GM06990 (cell line): ENCODE data around the gene KRT77.

Source experiments
- DNase-seq: peaks from one replicate; pipeline ENCODE4 v3.0.0-alpha.2; 2011; ENCODE audit not compliant: insufficient read length; ENCODE audit errors: extremely low read depth
- H3K27me3 ChIP-seq: replicated peaks from 2 replicates; pipeline ENCODE4 v1.6.0; 2011; ENCODE audit warnings: low read length; ENCODE audit not compliant: control insufficient read depth, insufficient read depth
- H3K36me3 ChIP-seq: 2 replicates; pipeline ENCODE4 v1.5.1; 2011; ENCODE audit warnings: low read length; ENCODE audit not compliant: control insufficient read depth, insufficient read depth
- H3K4me3 ChIP-seq: replicated peaks from 2 replicates; pipeline ENCODE4 v1.5.1; 2011; ENCODE audit warnings: low read depth, mild to moderate bottlenecking, control low read depth, low read length
- TF ChIP-seq, protein P1 (sequence below): IDR thresholded peaks from 2 replicates; pipeline ENCODE4 v1.5.1; 2011; ENCODE audit warnings: low read length, control low read depth, mild to moderate bottlenecking, inconsistent platforms; ENCODE audit not compliant: insufficient read depth, poor library complexity, severe bottlenecking

Gene KRT77

DNA sequence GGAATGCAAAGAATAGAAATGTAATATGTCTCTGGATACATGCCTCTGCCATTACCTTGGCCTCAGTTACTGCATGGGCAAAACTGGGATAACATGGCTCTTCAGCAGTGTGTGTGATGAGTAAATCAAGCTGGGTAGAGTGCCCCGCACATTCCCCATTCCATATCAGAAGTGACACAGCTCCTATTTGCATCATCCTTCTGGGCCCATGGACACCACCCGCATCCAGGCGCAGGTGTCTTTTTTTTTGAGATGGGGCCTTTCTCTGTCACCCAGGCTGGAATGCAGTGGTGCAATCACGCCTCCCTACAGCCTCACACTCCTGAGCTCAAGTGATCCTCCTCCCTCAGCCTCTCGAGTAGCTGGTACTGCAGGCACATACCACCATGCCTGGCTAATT lies 42.2 kb upstream of the KRT77 start:
- H3K4me3 ChIP-seq = no peak overlapping the region
- no peak for DNase-seq
- H3K36me3 ChIP-seq = no peaks in the 10 kb centered on the region
- TF ChIP-seq, protein P1, sequence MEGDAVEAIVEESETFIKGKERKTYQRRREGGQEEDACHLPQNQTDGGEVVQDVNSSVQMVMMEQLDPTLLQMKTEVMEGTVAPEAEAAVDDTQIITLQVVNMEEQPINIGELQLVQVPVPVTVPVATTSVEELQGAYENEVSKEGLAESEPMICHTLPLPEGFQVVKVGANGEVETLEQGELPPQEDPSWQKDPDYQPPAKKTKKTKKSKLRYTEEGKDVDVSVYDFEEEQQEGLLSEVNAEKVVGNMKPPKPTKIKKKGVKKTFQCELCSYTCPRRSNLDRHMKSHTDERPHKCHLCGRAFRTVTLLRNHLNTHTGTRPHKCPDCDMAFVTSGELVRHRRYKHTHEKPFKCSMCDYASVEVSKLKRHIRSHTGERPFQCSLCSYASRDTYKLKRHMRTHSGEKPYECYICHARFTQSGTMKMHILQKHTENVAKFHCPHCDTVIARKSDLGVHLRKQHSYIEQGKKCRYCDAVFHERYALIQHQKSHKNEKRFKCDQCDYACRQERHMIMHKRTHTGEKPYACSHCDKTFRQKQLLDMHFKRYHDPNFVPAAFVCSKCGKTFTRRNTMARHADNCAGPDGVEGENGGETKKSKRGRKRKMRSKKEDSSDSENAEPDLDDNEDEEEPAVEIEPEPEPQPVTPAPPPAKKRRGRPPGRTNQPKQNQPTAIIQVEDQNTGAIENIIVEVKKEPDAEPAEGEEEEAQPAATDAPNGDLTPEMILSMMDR = no peak
- H3K27me3 ChIP-seq = no peaks in the 10 kb centered on the region

DNA sequence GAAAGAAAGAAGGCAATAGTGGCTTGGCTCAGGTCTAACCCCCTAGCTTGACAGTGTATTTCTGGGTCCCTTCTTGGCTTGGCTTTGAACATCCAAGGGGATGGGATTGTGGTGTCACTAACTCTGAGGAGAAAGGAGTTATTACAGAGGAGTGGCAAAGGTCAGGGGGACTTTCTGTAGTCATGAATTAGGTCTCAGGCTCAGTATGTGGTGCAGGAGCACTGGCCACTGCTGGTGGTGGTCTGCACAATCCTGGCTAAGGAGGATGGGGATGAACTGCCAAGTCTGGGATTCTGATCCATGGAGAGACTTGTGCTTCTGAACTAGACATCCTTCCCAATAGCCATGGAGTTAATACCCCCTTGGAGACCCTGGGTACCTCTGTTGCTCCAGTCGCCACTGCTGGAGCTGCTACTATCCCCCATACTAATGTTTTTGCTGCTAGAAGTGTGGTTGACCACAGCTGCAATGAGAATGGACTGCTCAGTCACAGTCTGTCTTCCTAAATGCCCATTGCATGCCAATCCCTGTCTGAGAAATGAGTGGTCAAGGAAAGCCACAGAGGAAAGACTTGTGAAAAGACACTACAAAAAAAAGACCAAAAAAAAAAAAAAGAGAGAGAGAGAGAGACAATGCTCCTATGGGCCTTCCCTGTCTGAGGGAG lies 41.3 kb upstream of the KRT77 start:
- TF ChIP-seq, protein P1 = no peak
- DNase-seq = no peak
- Histone ChIP-seq H3K27me3 (no peaks in the 10 kb centered on the region), H3K36me3 (no peaks in the 10 kb centered on the region), H3K4me3 (no peak overlapping the region)

DNA sequence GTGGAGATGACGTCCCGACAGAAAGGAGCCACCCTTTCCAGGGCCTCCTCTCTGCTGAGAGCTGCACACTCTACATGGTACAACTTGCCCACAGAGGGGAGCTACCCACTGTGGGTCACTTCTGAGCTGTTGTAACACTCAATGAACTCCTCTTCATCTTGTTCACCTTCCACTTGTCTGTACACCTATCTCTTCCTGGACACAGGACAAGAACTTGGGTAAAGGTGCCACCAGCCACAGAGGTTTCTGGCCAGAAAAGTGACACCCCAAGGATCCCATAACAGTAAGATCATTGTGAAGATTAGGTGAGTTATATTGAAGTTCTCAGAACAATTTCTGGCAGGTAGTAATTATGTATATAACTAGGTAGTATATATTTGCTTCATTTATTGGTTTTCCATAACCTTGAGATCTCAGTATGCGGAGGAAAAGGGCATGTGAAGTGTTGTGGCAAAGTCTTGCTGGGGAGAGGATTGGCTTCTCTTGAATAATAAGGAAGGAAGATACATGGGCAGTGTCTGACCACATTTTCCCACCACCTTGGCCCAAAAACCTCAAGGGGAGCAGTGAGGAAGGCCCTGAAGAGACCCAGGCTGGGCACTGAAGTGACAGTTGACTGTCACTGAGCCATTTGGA lies 39.6 kb upstream of the KRT77 start:
- no peaks in the 10 kb centered on the region for H3K27me3 ChIP-seq
- H3K4me3 ChIP-seq = no peak overlapping the region
- TF ChIP-seq, protein P1 = no peak
- no peak for DNase-seq
- no peaks in the 10 kb centered on the region for H3K36me3 ChIP-seq

DNA sequence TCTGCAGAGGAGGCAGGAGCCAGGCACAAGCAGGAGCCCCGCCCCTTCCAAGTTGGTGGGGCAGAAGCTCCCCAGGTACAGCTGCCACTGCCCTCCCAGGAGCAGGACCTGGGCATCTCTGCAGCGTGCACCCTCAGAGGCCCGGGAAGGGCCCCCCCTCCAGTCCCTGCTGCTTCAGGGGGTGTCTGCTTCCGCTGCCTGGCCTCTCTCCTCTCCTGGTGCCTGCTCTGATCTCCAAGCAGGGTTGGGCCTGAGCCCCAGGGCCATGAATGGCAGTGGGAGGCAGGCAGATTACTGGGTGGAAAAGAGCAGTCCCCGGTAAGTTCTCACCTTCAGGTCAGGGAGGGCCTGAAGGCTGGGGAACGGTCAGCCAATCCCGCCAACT lies 38.9 kb upstream of the KRT77 start:
- DNase-seq = no peak
- TF ChIP-seq, protein P1 = no peak
- Histone ChIP-seq H3K36me3 (no peaks in the 10 kb centered on the region), H3K27me3 (no peaks in the 10 kb centered on the region), H3K4me3 (no peak overlapping the region)

DNA sequence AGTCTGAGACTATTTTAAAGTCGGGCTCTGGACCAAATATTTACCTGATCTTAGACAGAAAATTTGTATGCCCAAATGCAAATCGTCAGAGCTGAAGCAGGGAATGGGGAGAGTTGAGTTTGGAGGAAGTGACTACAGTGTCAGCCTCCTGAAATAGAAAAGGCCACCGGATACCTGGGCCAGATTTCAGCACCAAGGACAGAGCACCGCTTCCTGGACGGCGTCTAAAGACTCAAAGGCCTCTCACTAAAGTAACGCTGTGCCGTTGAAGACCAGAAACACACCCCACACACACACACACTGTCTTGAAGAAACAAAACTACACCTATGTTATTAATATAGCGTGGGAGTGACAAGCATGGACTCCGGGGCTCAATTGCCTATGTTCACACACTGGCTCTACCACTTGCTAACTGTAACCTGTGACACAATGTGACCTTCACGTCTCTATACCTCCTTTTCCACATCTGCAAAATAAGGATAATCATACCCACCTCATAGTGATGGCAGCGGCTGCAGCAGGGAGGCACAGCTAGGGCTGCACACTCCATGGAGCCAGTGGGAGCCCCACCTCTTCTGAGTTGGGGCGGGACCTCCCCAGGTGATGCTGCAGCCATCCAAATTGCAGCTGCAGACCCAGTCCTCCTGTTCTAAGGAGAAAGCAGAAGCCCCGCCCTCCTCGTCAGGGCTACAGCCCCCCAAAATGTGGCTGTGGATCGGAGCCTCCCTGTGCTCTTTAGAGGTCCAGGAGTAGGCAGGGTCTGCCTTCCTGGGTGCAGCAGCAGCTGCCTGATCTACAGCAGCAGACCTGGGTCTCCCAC lies 38.3 kb upstream of the KRT77 start:
- no peaks in the 10 kb centered on the region for H3K27me3 ChIP-seq
- H3K36me3 ChIP-seq = no peaks in the 10 kb centered on the region
- TF ChIP-seq, protein P1 = no peak
- no peak for DNase-seq
- no peak overlapping the region for H3K4me3 ChIP-seq
